Caco-2 (cell line): Measurements from ENCODE around the gene APCDD1. TPM values are rescaled to one million over a fixed set of nuclear protein-coding genes. Genes with fewer than 3 reads are reported as not detected.

ENCODE experiments used
- BruUV-seq: library from RNA; stranded (reverse); fragments of 400-500 nt; replicated peaks from 2 replicates; lab custom pipeline; 2021; lab: Mats Ljungman, UMichigan
- CTCF ChIA-PET: fragments of 300-600 bp; sonication (Branson Sonifier 250); formaldehyde crosslinking; loops from one replicate; lab custom pipeline; 2022; ENCODE audit warnings: antibody characterized with exemption; lab: Charles Lee
- POLR2A ChIA-PET: fragments of 300-600 bp; sonication (Branson Sonifier 250); formaldehyde crosslinking; loops from one replicate; lab custom pipeline; 2022; ENCODE audit warnings: antibody characterized with exemption; lab: Charles Lee
- DNase-seq, 2 experiments: peaks; one replicate each; pipeline versions ENCODE4 v3.0.0 to v3.0.0-alpha.2; 2020 to 2022
- H3K27me3 ChIP-seq: replicated peaks from 2 replicates; pipeline ENCODE4 v1.6.0; 2011; ENCODE audit warnings: low read length; ENCODE audit not compliant: control insufficient read depth, insufficient read depth
- H3K36me3 ChIP-seq: 2 replicates; pipeline ENCODE4 v1.5.1; 2011; ENCODE audit warnings: low read length; ENCODE audit not compliant: control insufficient read depth, insufficient read depth
- H3K4me1 ChIP-seq: fragments of 250-450 bp; sonication (Bioruptor Pico); 2 replicates; pipeline ENCODE4 v1.5.1; 2020; ENCODE audit warnings: mild to moderate bottlenecking
- H3K4me3 ChIP-seq: 2 replicates; pipeline ENCODE4 v1.5.1; 2011; ENCODE audit warnings: low read depth, mild to moderate bottlenecking, control low read depth, low read length
- H3K9me3 ChIP-seq: fragments of 250-450 bp; sonication (Bioruptor Pico); 2 replicates; pipeline ENCODE4 v1.5.1; 2020; ENCODE audit warnings: mild to moderate bottlenecking, moderate library complexity
- H3K27ac Mint-ChIP-seq: one replicate; pipeline ENCODE4 v1.8.0; 2022; ENCODE audit warnings: mixed read lengths; ENCODE audit not compliant: unreplicated experiment
- H3K27me3 Mint-ChIP-seq: one replicate; pipeline ENCODE4 v1.8.0; 2022; ENCODE audit warnings: mixed read lengths; ENCODE audit not compliant: insufficient read depth, unreplicated experiment
- H3K36me3 Mint-ChIP-seq: one replicate; pipeline ENCODE4 v1.8.0; 2022; ENCODE audit warnings: mild to moderate bottlenecking, mixed read lengths; ENCODE audit not compliant: insufficient read depth, unreplicated experiment
- H3K4me1 Mint-ChIP-seq: one replicate; pipeline ENCODE4 v1.8.0; 2022; ENCODE audit warnings: low read depth, mixed read lengths; ENCODE audit not compliant: unreplicated experiment
- H3K4me3 Mint-ChIP-seq: one replicate; pipeline ENCODE4 v1.8.0; 2022; ENCODE audit warnings: mild to moderate bottlenecking, moderate library complexity, mixed read lengths; ENCODE audit not compliant: unreplicated experiment
- H3K9me3 Mint-ChIP-seq: one replicate; pipeline ENCODE4 v1.8.0; 2022; ENCODE audit warnings: mixed read lengths; ENCODE audit not compliant: unreplicated experiment
- CTCF ChIP-seq, 2 experiments: fragments of 200-600 bp in 1 of 2; IDR thresholded peaks; 1 replicate in 1 of 2; 2 replicates in 1 of 2; pipeline versions ENCODE4 v1.5.1 to v1.8.0; 2011 to 2022; ENCODE audit warnings: antibody characterized with exemption in 1 of 2, control low read depth in 1 of 2, inconsistent platforms in 1 of 2, low read depth in 1 of 2, low read length in 1 of 2, mild to moderate bottlenecking in 1 of 2, moderate library complexity in 1 of 2; ENCODE audit not compliant: insufficient read depth in 1 of 2, severe bottlenecking in 1 of 2, unreplicated experiment in 1 of 2
- intact Hi-C: fragments of 100-400 bp; cut with micrococcal nuclease; formaldehyde crosslinking; loops from one replicate; pipeline ENCODE4 v1.10.0; 2022; ENCODE audit not compliant: unreplicated experiment
- total RNA-seq: library from RNA; stranded (reverse); gene quantifications from 2 replicates; pipeline ENCODE4 v1.2.3, GENCODE V29; 2022

APCDD1 gene
- total RNA-seq, 1 experiment from 2014 or later = 1.5 TPM

GRCh38 chr18:10424585-10425307 is 29.7 kb upstream of the APCDD1 start:
- Histone ChIP-seq H3K36me3 (no peaks in the 10 kb centered on the region), H3K4me3 (no peak overlapping the region), H3K9me3 (no peaks in the 10 kb centered on the region), H3K4me1 (no peaks in the 10 kb centered on the region), H3K27me3 (no peaks in the 10 kb centered on the region)
- Mint-ChIP-seq H3K27me3 (peaks cover 6% of the 10 kb centered on the region), H3K36me3 (no peaks in the 10 kb centered on the region), H3K27ac (no peak overlapping the region), H3K9me3 (no peaks in the 10 kb centered on the region), H3K4me3 (no peak overlapping the region), H3K4me1 (no peaks in the 10 kb centered on the region)
- no peak for DNase-seq
- BruUV-seq = no TSS peak
- ChIA-PET POLR2A (no interaction called here), CTCF (no interaction called here)
- intact Hi-C loops = no loop called here
- TF ChIP-seq CTCF (IDR thresholded peaks at IDR 0.05; ENCODE audit: insufficient read depth in 1 of 2, low read depth in 1 of 2, low read length in 1 of 2, severe bottlenecking in 1 of 2, unreplicated experiment in 1 of 2) = no peak

- H3K4me1 ChIP-seq = 0 out of 2 replicates have a peak, but pooled peaks cover 9% of the 10 kb centered on the region
Observed at GRCh38 chr18:10430677-10431076, 23.8 kb upstream of the APCDD1 start.

GRCh38 chr18:10431680-10432079 is 22.8 kb upstream of the APCDD1 start:
- no peaks in the 10 kb centered on the region for H3K27me3 Mint-ChIP-seq
- DNase-seq = no peak
- POLR2A ChIA-PET = no interaction called here
- H3K27ac Mint-ChIP-seq = no peak overlapping the region
- no peaks in the 10 kb centered on the region for H3K9me3 Mint-ChIP-seq
- BruUV-seq = no TSS peak
- no peak overlapping the region for H3K4me3 ChIP-seq
- no peaks in the 10 kb centered on the region for H3K9me3 ChIP-seq
- TF ChIP-seq CTCF (IDR thresholded peaks at IDR 0.05; ENCODE audit: insufficient read depth in 1 of 2, low read depth in 1 of 2, low read length in 1 of 2, severe bottlenecking in 1 of 2, unreplicated experiment in 1 of 2) = no peak
- 0 out of 2 replicates have a peak, but pooled peaks cover 9% of the 10 kb centered on the region for H3K4me1 ChIP-seq
- H3K4me3 Mint-ChIP-seq = no peak overlapping the region
- no peaks in the 10 kb centered on the region for H3K36me3 ChIP-seq
- H3K36me3 Mint-ChIP-seq = no peaks in the 10 kb centered on the region
- CTCF ChIA-PET = no interaction called here
- H3K27me3 ChIP-seq = no peaks in the 10 kb centered on the region
- intact Hi-C loops = no loop called here
- H3K4me1 Mint-ChIP-seq = peaks cover 6% of the 10 kb centered on the region

More at GRCh38 chr18:10430677-10431076, 23.8 kb upstream of the APCDD1 start:
- Mint-ChIP-seq H3K27ac (no peak overlapping the region), H3K4me1 (peaks cover 6% of the 10 kb centered on the region), H3K4me3 (no peak overlapping the region), H3K36me3 (no peaks in the 10 kb centered on the region), H3K27me3 (no peaks in the 10 kb centered on the region), H3K9me3 (no peaks in the 10 kb centered on the region)
- ChIA-PET CTCF (no interaction called here), POLR2A (no interaction called here)
- BruUV-seq = no TSS peak
- no peak for DNase-seq
- H3K27me3 ChIP-seq = no peaks in the 10 kb centered on the region
- TF ChIP-seq CTCF (IDR thresholded peaks at IDR 0.05; ENCODE audit: insufficient read depth in 1 of 2, low read depth in 1 of 2, low read length in 1 of 2, severe bottlenecking in 1 of 2, unreplicated experiment in 1 of 2) = no peak
- no peaks in the 10 kb centered on the region for H3K36me3 ChIP-seq
- H3K9me3 ChIP-seq = no peaks in the 10 kb centered on the region
- intact Hi-C loops = no loop called here
- no peak overlapping the region for H3K4me3 ChIP-seq
